ENCODE results near the gene PGA3.

DNA sequence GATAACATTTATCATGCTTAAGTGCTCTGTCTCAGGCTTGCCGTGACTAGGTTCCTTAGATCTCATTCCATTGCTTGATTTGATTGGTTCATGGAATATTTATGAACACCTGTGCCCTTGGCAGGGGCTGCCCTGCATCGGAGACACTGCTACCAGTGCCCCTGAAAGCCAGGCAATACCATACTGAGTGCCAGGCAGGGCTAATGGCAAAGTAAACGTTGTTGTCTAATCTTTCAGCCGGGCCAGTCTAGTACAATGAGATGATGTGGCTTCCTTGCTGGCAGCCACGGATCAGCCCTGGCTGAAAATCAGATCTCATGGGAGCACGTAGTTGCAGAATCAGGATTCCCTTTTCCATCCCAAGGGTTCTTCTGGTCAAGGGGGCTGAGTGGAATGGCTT lies 5.0 kb upstream of the PGA3 start:
- TF ChIP-seq, protein P1, sequence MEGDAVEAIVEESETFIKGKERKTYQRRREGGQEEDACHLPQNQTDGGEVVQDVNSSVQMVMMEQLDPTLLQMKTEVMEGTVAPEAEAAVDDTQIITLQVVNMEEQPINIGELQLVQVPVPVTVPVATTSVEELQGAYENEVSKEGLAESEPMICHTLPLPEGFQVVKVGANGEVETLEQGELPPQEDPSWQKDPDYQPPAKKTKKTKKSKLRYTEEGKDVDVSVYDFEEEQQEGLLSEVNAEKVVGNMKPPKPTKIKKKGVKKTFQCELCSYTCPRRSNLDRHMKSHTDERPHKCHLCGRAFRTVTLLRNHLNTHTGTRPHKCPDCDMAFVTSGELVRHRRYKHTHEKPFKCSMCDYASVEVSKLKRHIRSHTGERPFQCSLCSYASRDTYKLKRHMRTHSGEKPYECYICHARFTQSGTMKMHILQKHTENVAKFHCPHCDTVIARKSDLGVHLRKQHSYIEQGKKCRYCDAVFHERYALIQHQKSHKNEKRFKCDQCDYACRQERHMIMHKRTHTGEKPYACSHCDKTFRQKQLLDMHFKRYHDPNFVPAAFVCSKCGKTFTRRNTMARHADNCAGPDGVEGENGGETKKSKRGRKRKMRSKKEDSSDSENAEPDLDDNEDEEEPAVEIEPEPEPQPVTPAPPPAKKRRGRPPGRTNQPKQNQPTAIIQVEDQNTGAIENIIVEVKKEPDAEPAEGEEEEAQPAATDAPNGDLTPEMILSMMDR (IDR thresholded peaks at IDR 0.05): no peak
- no peak for TF ChIP-seq POLR2A (IDR thresholded peaks at IDR 0.05)
